Measurements from ENCODE around the gene TNFRSF19. TPM values are rescaled to one million over a fixed set of nuclear protein-coding genes. Genes with fewer than 3 reads are reported as not detected.
"Not testable (repeated sequence)": the region's sequence is repeated elsewhere in the genome, so short reads cannot be mapped to it uniquely, and the experiment has no call there.

The TNFRSF19 gene
- total RNA-seq, 2 experiments from 2014 or later, result not detected

DNA sequence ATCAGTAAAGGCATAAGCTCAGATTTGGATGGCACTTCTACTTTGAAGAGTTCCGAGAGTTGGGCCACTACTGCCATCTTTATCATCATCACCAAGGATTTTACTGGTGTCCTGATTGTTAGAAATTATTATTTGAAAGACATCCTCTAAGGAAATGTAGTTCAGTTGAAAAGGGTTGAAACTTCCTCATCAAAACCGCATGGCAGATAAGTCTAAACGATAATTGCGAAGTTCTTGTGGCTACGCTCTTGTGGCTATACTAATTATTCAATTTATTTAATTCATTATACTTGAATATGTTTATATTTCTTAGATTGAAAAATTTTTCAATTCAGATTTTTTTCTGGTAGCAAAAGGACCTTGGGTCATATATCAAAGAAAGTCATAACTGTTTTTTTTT lies 22.4 kb downstream of the TNFRSF19 start:
- H3K79me2 ChIP-seq (ENCODE audit: insufficient read depth, low read depth, low read length), result no peaks in the 10 kb centered on the region
- intact Hi-C loops (cut with micrococcal nuclease; ENCODE audit: unreplicated experiment), result no loop called here
- TF ChIP-seq EZH2phosphoT487 (IDR thresholded peaks at IDR 0.05; ENCODE audit: borderline replicate concordance, low read depth, low read length) (no peak), CTCF (conservative IDR thresholded peaks at IDR 0.05; ENCODE audit: low read length) (no peak)
- no peak overlapping the region for H3K27ac ChIP-seq (ENCODE audit: low read depth, low read length, poor library complexity, severe bottlenecking)
- no peaks in the 10 kb centered on the region for H4K20me1 ChIP-seq (ENCODE audit: insufficient read depth, low read length)
- no peak overlapping the region for H3K4me3 ChIP-seq (ENCODE audit: low read depth, low read length, poor library complexity, severe bottlenecking)
- ChIA-PET CTCF (ENCODE audit: unreplicated experiment) (no interaction called here), POLR2A (interaction anchor here (0.6 kb wide), 1 partner anchor 55 kb away, joined by 3 read pairs; no protein-coding TSS in a partner anchor)
- H3K4me1 ChIP-seq (ENCODE audit: insufficient read depth, low read length, poor library complexity, severe bottlenecking), result no peaks in the 10 kb centered on the region
- H2AFZ ChIP-seq (ENCODE audit: low read length), result no peak overlapping the region
- DNase-seq (ENCODE audit: low spot score), result no peak
- BruUV-seq (replicated peaks), result no TSS peak
- no peaks in the 10 kb centered on the region for H3K9me3 ChIP-seq (ENCODE audit: low read length)
- no peaks in the 10 kb centered on the region for H3K36me3 ChIP-seq (ENCODE audit: insufficient read depth, low read length)
- H3K9me2 ChIP-seq (ENCODE audit: insufficient read depth, low read length), result no peaks in the 10 kb centered on the region
- no peak overlapping the region for H3K4me2 ChIP-seq (ENCODE audit: low read length)

DNA sequence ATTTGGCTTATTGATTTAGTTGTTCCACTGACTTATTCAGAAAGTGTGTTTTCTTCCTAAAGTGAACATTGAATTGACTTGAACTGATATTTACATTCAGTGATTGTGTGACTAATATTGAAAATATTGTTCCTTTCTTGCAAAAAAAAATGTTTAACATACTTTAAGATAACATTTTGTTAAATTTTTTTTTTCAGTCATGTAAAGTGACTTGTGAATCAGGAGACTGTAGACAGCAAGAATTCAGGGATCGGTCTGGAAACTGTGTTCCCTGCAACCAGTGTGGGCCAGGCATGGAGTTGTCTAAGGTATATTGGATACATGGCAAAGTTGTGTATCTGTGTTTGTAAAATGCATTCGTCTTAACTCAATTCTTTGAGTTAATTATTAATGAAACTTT lies 22.9 kb downstream of the TNFRSF19 start:
- Histone ChIP-seq H3K9me2 (ENCODE audit: insufficient read depth, low read length) (no peaks in the 10 kb centered on the region), H3K4me1 (ENCODE audit: insufficient read depth, low read length, poor library complexity, severe bottlenecking) (no peaks in the 10 kb centered on the region), H3K27ac (ENCODE audit: low read depth, low read length, poor library complexity, severe bottlenecking) (no peak overlapping the region), H3K79me2 (ENCODE audit: insufficient read depth, low read depth, low read length) (no peaks in the 10 kb centered on the region), H2AFZ (ENCODE audit: low read length) (no peak overlapping the region), H3K4me3 (ENCODE audit: low read depth, low read length, poor library complexity, severe bottlenecking) (no peak overlapping the region), H3K9me3 (ENCODE audit: low read length) (no peaks in the 10 kb centered on the region), H3K36me3 (ENCODE audit: insufficient read depth, low read length) (no peaks in the 10 kb centered on the region), H4K20me1 (ENCODE audit: insufficient read depth, low read length) (no peaks in the 10 kb centered on the region), H3K4me2 (ENCODE audit: low read length) (no peak overlapping the region)
- intact Hi-C loops (cut with micrococcal nuclease; ENCODE audit: unreplicated experiment), result no loop called here
- CTCF ChIA-PET (ENCODE audit: unreplicated experiment), result no interaction called here
- POLR2A ChIA-PET, result no interaction called here
- no TSS peak for BruUV-seq (replicated peaks)
- no peak for TF ChIP-seq EZH2phosphoT487 (IDR thresholded peaks at IDR 0.05; ENCODE audit: borderline replicate concordance, low read depth, low read length)
- no peak for TF ChIP-seq CTCF (conservative IDR thresholded peaks at IDR 0.05; ENCODE audit: low read length)
- no peak for DNase-seq (ENCODE audit: low spot score)

GRCh38 chr13:23594290-23594689 lies 24.1 kb downstream of the TNFRSF19 start:
- POLR2A ChIA-PET, result interaction anchor here (0.6 kb wide), 1 partner anchor 12 kb away, joined by 3 read pairs; no protein-coding TSS in a partner anchor
- intact Hi-C loops (cut with micrococcal nuclease; ENCODE audit: unreplicated experiment), result not testable (repeated sequence)

More at GRCh38 chr13:23594290-23594689, 24.1 kb downstream of the TNFRSF19 start:
- H3K4me3 ChIP-seq (ENCODE audit: low read depth, low read length, poor library complexity, severe bottlenecking); H3K27ac ChIP-seq (ENCODE audit: low read depth, low read length, poor library complexity, severe bottlenecking); H4K20me1 ChIP-seq (ENCODE audit: insufficient read depth, low read length); BruUV-seq (replicated peaks); H2AFZ ChIP-seq (ENCODE audit: low read length); H3K9me3 ChIP-seq (ENCODE audit: low read length); DNase-seq (ENCODE audit: low spot score); H3K36me3 ChIP-seq (ENCODE audit: insufficient read depth, low read length); H3K79me2 ChIP-seq (ENCODE audit: insufficient read depth, low read depth, low read length); CTCF ChIA-PET (ENCODE audit: unreplicated experiment); H3K9me2 ChIP-seq (ENCODE audit: insufficient read depth, low read length); H3K4me2 ChIP-seq (ENCODE audit: low read length); H3K4me1 ChIP-seq (ENCODE audit: insufficient read depth, low read length, poor library complexity, severe bottlenecking): not testable (repeated sequence)

Data from OCI-LY7 (cell line).